K562 (cell line): ENCODE data around the gene HAUS5. TPM values are rescaled to one million over a fixed set of nuclear protein-coding genes. Genes with fewer than 3 reads are reported as not detected.

Experiments
- ARID3A ChIP-seq: IDR thresholded peaks from 2 replicates; pipeline ENCODE4 v1.6.1; 2012; ENCODE audit warnings: low read depth, low read length, improper control_type of control experiment, borderline replicate concordance
- CREB1 ChIP-seq, 2 experiments: sonication (generic) in 1 of 2; formaldehyde crosslinking in 1 of 2; IDR thresholded peaks; 2 replicates each; pipeline versions ENCODE4 v1.6.1 to v1.8.0; 2012 to 2022; ENCODE audit warnings: inconsistent platforms in 1 of 2, mild to moderate bottlenecking in 1 of 2, missing genetic modification reagents in 1 of 2, moderate library complexity in 1 of 2
- CTBP1 ChIP-seq: fragments of 450-650 bp; IDR thresholded peaks from 2 replicates; pipeline ENCODE4 v1.6.1; 2016; ENCODE audit warnings: borderline replicate concordance
- HCFC1 ChIP-seq: IDR thresholded peaks from 2 replicates; pipeline ENCODE4 v1.6.1; 2012; ENCODE audit warnings: low read depth, low read length, improper control_type of control experiment
- MYNN ChIP-seq, 2 experiments: sonication (generic); formaldehyde crosslinking in 1 of 2; IDR thresholded peaks; 2 replicates each; pipeline versions ENCODE4 v1.5.0 to v1.6.1; 2016 to 2020; ENCODE audit warnings: antibody characterized with exemption in 1 of 2, missing genetic modification reagents in 1 of 2
- POLR2A ChIP-seq: fragments of 450-650 bp; conservative IDR thresholded peaks from 2 replicates; pipeline ENCODE4 v1.6.1; 2016
- ZFP36 ChIP-seq: fragments of 150-350 bp; IDR thresholded peaks from 2 replicates; pipeline ENCODE4 v1.6.1; 2018; ENCODE audit warnings: low read length, low read depth; ENCODE audit not compliant: partially characterized antibody
- ZNF263 ChIP-seq: sonication (generic); formaldehyde crosslinking; IDR thresholded peaks from 2 replicates; pipeline ENCODE4 v1.8.0; 2022; ENCODE audit warnings: mild to moderate bottlenecking, missing genetic modification reagents, borderline replicate concordance
- polyA plus RNA-seq, 8 experiments: library from polyadenylated mRNA; depleted of rRNA in 4 of 8; stranded (reverse) in 5 of 8; unstranded in 3 of 8; fragments of >200 nt; fragmentation: Nextera tagmentation in 2 of 8; fragmentation: Illumina TruSeq in 1 of 8; extraction: Ambion mirVana in 2 of 8; extraction: Trizol in 1 of 8; gene quantifications; 2 replicates each; pipeline versions ENCODE4 v1.2.1 to v1.2.3, GENCODE V29; 2011 to 2014; ENCODE audit warnings: inconsistent platforms in 1 of 8, missing spikeins in 1 of 8
- total RNA-seq, 7 experiments: library from RNA; depleted of rRNA in 6 of 7; stranded (reverse); fragments of >200 nt in 6 of 7; fragmentation: Illumina TruSeq in 2 of 7; extraction: Trizol in 2 of 7; gene quantifications; 2 replicates each; pipeline versions ENCODE4 v1.2.1 to v1.2.3, GENCODE V29; 2011 to 2021; ENCODE audit warnings: low replicate concordance in 1 of 7
- TF ChIP-seq, protein P1 (sequence below): fragments of 450-650 bp; IDR thresholded peaks from 2 replicates; pipeline ENCODE4 v1.6.1; 2018; ENCODE audit not compliant: partially characterized antibody
- TF ChIP-seq, protein P2 (sequence below): sonication (generic); formaldehyde crosslinking; IDR thresholded peaks from 2 replicates; pipeline ENCODE4 v1.9.0; 2022; ENCODE audit warnings: mild to moderate bottlenecking, missing genetic modification reagents
- TF ChIP-seq, protein P3 (sequence below): sonication (generic); IDR thresholded peaks from 2 replicates; pipeline ENCODE4 v1.6.1; 2016

The HAUS5 gene
- total and polyA plus RNA-seq, 9 of the 15 experiments (the other 6 are each of a cell fraction or from before 2014, with no cell fraction given) = 3.5 to 41.3 (median 14.2) TPM

- TF ChIP-seq ZFP36 (peak; percentile 40), ARID3A (no peak), CTBP1 (peak; percentile 54; the same call in 1 of the 2 replicates), POLR2A (no peak), CREB1 (IDR thresholded peaks at IDR 0.05) (no peak), CREB1 (CRISPR knock-in tag; IDR thresholded peaks at IDR 0.05) (0 out of 2 replicates have a peak, but pooled peaks have one; percentile 22), MYNN (IDR thresholded peaks at IDR 0.05) (no peak; the same call in 1 of the 2 replicates), MYNN (CRISPR knock-in tag; IDR thresholded peaks at IDR 0.05) (no peak), HCFC1 (no peak), ZNF263 (CRISPR knock-in tag) (peak; percentile 68; the same call in 1 of the 2 replicates)
- TF ChIP-seq, protein P1, sequence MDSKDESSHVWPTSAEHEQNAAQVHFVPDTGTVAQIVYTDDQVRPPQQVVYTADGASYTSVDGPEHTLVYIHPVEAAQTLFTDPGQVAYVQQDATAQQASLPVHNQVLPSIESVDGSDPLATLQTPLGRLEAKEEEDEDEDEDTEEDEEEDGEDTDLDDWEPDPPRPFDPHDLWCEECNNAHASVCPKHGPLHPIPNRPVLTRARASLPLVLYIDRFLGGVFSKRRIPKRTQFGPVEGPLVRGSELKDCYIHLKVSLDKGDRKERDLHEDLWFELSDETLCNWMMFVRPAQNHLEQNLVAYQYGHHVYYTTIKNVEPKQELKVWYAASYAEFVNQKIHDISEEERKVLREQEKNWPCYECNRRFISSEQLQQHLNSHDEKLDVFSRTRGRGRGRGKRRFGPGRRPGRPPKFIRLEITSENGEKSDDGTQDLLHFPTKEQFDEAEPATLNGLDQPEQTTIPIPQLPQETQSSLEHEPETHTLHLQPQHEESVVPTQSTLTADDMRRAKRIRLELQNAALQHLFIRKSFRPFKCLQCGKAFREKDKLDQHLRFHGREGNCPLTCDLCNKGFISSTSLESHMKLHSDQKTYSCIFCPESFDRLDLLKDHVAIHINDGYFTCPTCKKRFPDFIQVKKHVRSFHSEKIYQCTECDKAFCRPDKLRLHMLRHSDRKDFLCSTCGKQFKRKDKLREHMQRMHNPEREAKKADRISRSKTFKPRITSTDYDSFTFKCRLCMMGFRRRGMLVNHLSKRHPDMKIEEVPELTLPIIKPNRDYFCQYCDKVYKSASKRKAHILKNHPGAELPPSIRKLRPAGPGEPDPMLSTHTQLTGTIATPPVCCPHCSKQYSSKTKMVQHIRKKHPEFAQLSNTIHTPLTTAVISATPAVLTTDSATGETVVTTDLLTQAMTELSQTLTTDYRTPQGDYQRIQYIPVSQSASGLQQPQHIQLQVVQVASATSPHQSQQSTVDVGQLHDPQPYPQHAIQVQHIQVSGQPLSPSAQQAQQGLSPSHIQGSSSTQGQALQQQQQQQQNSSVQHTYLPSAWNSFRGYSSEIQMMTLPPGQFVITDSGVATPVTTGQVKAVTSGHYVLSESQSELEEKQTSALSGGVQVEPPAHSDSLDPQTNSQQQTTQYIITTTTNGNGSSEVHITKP = peak; percentile 29
- TF ChIP-seq, protein P2, sequence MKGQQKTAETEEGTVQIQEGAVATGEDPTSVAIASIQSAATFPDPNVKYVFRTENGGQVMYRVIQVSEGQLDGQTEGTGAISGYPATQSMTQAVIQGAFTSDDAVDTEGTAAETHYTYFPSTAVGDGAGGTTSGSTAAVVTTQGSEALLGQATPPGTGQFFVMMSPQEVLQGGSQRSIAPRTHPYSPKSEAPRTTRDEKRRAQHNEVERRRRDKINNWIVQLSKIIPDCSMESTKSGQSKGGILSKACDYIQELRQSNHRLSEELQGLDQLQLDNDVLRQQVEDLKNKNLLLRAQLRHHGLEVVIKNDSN (CRISPR knock-in tag) = peak; percentile 14; the same call in 1 of the 2 replicates
- TF ChIP-seq, protein P3, sequence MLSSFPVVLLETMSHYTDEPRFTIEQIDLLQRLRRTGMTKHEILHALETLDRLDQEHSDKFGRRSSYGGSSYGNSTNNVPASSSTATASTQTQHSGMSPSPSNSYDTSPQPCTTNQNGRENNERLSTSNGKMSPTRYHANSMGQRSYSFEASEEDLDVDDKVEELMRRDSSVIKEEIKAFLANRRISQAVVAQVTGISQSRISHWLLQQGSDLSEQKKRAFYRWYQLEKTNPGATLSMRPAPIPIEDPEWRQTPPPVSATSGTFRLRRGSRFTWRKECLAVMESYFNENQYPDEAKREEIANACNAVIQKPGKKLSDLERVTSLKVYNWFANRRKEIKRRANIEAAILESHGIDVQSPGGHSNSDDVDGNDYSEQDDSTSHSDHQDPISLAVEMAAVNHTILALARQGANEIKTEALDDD = no peak
Observed at GRCh38 chr19:35673121-35673804, 60.7 kb downstream of the HAUS5 start (continued).
